ENCODE measurements around the gene ZBTB7C.

The ZBTB7C gene

DNA sequence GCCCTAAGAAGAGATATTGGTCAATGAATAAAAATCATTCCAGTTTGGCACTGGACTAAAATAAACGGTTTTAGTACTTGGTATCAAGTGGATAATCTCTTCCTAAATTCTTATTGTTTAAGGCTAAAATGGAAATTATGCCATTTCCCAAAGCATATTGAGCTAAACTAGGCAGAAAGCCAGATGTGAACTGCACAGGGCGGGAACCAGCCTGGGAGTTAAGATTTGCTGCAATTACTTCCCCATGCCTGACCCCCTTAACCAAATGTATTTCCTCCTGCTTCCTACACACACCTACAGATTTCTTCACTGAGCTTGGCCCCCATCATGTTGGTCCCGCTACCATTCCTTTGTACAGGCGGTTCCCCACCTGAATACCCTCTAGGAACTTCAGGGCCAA is 12.2 kb downstream of the ZBTB7C start:
- TF ChIP-seq, protein P1, sequence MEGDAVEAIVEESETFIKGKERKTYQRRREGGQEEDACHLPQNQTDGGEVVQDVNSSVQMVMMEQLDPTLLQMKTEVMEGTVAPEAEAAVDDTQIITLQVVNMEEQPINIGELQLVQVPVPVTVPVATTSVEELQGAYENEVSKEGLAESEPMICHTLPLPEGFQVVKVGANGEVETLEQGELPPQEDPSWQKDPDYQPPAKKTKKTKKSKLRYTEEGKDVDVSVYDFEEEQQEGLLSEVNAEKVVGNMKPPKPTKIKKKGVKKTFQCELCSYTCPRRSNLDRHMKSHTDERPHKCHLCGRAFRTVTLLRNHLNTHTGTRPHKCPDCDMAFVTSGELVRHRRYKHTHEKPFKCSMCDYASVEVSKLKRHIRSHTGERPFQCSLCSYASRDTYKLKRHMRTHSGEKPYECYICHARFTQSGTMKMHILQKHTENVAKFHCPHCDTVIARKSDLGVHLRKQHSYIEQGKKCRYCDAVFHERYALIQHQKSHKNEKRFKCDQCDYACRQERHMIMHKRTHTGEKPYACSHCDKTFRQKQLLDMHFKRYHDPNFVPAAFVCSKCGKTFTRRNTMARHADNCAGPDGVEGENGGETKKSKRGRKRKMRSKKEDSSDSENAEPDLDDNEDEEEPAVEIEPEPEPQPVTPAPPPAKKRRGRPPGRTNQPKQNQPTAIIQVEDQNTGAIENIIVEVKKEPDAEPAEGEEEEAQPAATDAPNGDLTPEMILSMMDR (IDR thresholded peaks at IDR 0.05; ENCODE audit: insufficient read depth, low read depth, low read length, missing control alignments), result no peak
- no peak for DNase-seq (ENCODE audit: low read depth)

DNA sequence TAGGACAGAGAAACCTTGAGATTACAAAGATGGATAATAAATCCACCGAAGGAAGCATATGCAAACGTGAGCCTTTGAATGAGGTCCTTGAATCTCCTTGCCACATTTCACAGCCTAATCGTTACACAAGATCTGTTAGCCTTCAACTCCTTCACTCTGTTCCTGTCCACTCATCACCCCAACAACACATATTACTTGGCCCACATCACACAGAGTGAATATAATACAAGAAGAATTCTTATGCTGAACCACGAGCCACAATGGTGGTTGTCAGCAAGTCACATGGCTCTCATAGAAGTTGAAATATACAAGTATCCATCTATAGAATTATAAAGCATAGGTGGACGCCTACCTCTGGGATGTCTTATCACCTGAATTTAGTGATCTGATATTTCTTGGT is 12.6 kb downstream of the ZBTB7C start:
- TF ChIP-seq, protein P1 (IDR thresholded peaks at IDR 0.05; ENCODE audit: insufficient read depth, low read depth, low read length, missing control alignments), result no peak
- no peak overlapping the region for H3K4me3 ChIP-seq (ENCODE audit: low read length)
- no peak for DNase-seq (ENCODE audit: low read depth)

More for the DNA sequence above, 12.2 kb downstream of the ZBTB7C start:
- no peak overlapping the region for H3K4me3 ChIP-seq (ENCODE audit: low read length)

DNA sequence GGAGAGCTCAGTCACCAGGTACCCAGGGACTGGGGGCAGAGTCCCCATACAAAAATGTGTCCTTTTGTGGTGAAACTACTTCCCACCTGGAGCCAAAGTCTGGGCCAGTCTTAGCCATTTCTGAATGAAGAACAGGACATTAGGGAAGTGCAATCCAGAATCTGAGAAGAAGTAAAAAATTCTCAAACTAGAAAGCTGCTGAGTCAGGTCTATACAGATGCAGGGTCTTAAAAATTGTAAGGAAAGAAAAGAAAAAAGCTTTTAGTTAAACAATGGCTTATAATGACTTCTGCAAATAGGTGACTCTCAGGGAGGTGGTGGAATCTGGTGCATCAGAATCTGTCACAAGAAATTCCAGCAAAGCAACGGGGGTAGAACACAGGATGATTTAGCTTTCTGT is 13.5 kb downstream of the ZBTB7C start:
- TF ChIP-seq, protein P1 (IDR thresholded peaks at IDR 0.05; ENCODE audit: insufficient read depth, low read depth, low read length, missing control alignments), result no peak
- no peak overlapping the region for H3K4me3 ChIP-seq (ENCODE audit: low read length)
- no peak for DNase-seq (ENCODE audit: low read depth)

DNA sequence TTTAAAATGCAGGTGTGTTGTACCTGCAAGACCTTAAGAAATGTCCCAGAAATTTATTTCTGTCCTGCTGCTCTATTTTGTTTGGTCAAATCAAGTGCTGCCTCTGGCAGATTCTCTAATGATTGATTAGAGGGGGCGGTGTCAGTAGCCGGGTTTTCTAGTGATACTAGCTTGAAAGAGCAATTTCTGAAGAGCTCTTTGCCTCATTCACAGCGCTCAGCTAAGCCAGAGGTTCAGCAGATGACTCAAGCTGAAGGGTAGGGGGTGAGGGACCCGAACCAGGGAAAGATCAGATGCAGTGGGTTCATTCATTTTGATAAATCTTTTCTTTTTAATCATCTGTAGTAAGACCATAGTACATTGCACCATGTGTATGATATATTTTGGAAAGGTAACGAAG is 15.0 kb downstream of the ZBTB7C start:
- TF ChIP-seq, protein P1 (IDR thresholded peaks at IDR 0.05; ENCODE audit: insufficient read depth, low read depth, low read length, missing control alignments), result no peak
- H3K4me3 ChIP-seq (ENCODE audit: low read length), result no peak overlapping the region
- no peak for DNase-seq (ENCODE audit: low read depth)

DNA sequence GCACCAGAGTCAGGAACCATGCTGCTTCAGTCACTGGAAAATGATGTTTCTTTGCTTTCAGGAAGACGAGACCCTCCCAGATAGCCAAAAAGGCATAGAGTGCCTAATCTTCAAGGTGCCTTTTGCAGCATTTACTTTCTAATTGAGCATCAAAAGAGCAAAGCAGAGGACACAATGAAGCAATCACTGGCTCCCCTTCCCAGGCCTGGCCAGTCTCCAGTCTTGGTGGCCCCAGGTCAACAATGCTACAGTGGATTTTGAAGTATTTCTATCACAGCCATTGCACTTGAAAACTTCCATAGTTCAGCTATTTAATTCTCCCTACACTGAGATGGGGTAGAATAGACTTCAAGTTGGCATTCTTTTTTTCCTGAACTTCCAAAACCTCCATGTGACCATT is 15.4 kb downstream of the ZBTB7C start:
- no peak for DNase-seq (ENCODE audit: low read depth)
- TF ChIP-seq, protein P1 (IDR thresholded peaks at IDR 0.05; ENCODE audit: insufficient read depth, low read depth, low read length, missing control alignments), result no peak
- no peak overlapping the region for H3K4me3 ChIP-seq (ENCODE audit: low read length)

DNA sequence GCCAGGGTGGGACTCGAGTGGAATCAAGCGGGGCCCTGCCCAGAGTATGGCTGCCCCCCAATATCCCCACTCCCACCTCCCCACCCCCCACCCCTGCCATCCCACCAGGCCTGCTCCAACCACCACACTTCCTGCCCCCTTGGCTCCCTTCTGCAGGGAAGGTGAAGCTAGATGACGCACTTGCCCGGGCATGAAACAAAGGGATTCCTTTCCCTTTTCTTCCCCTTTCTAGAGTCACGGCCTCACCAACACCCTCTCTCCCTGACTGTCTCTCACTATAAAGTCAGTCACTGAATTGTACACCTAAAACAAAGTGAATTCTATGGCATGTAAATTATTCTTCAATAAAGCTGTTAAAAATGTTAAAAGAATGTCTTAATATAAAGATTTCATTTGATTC is 16.0 kb downstream of the ZBTB7C start:
- TF ChIP-seq, protein P1 (IDR thresholded peaks at IDR 0.05; ENCODE audit: insufficient read depth, low read depth, low read length, missing control alignments), result no peak
- DNase-seq (ENCODE audit: low read depth), result peak; percentile 74
- H3K4me3 ChIP-seq (ENCODE audit: low read length), result no peak overlapping the region

DNA sequence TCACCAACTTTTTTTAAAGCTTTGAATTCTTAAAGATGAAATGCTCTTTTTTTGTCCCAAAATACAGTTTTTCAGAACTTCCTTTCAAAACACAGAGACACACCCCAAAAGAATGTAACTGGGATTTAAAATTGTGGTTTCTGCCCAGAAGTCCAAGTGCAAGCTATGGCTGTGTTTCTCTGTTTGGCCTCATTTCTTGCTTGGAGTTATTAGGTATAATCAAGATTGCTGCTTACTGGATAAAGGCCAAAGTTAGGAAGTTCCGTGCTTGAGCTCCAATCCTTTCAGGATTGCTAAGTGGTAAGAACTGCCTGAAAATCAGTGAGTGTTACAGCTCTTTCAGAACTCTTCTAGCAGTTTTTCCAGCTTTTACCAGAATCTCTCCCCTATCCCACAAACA is 16.9 kb downstream of the ZBTB7C start:
- no peak for DNase-seq (ENCODE audit: low read depth)
- TF ChIP-seq, protein P1 (IDR thresholded peaks at IDR 0.05; ENCODE audit: insufficient read depth, low read depth, low read length, missing control alignments), result no peak
- no peak overlapping the region for H3K4me3 ChIP-seq (ENCODE audit: low read length)
